GM12874 (cell line): ENCODE measurements around the gene ADGRL4.

Experiments
- TF ChIP-seq, protein P1 (sequence below): IDR thresholded peaks from 2 replicates; pipeline ENCODE4 v1.5.1; 2011; ENCODE audit warnings: low read depth, mild to moderate bottlenecking, control low read depth, low read length, moderate library complexity; ENCODE audit not compliant: insufficient read depth

Gene ADGRL4

GRCh38 chr1:79006564-79006963 lies at the start of gene ADGRL4:
TSS of gene ADGRL4 (minus strand) at chr1:79006730. CDS start at chr1:79006654, 76 bp downstream.
- TF ChIP-seq, protein P1, sequence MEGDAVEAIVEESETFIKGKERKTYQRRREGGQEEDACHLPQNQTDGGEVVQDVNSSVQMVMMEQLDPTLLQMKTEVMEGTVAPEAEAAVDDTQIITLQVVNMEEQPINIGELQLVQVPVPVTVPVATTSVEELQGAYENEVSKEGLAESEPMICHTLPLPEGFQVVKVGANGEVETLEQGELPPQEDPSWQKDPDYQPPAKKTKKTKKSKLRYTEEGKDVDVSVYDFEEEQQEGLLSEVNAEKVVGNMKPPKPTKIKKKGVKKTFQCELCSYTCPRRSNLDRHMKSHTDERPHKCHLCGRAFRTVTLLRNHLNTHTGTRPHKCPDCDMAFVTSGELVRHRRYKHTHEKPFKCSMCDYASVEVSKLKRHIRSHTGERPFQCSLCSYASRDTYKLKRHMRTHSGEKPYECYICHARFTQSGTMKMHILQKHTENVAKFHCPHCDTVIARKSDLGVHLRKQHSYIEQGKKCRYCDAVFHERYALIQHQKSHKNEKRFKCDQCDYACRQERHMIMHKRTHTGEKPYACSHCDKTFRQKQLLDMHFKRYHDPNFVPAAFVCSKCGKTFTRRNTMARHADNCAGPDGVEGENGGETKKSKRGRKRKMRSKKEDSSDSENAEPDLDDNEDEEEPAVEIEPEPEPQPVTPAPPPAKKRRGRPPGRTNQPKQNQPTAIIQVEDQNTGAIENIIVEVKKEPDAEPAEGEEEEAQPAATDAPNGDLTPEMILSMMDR = no peak

DNA sequence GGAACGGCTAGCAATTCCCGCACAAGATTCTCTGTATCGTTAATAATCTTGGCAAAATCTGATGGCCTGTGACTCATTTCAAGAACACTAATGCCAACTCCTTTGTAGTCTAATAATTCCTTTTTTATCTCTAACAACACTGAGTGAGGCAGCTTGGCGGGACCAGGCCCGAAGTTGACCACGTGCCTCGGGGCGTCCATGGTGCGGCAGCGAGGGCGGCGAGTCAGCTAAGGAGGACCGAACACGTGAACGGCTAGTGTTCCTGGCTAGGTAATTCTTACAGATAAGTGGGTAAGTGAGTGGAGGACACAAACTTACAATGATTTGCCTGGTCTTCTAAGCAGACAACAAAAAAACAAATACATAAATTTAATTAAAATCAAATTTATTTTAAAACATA lies 49.3 kb upstream of the ADGRL4 start:
- TF ChIP-seq, protein P1 = no peak

DNA sequence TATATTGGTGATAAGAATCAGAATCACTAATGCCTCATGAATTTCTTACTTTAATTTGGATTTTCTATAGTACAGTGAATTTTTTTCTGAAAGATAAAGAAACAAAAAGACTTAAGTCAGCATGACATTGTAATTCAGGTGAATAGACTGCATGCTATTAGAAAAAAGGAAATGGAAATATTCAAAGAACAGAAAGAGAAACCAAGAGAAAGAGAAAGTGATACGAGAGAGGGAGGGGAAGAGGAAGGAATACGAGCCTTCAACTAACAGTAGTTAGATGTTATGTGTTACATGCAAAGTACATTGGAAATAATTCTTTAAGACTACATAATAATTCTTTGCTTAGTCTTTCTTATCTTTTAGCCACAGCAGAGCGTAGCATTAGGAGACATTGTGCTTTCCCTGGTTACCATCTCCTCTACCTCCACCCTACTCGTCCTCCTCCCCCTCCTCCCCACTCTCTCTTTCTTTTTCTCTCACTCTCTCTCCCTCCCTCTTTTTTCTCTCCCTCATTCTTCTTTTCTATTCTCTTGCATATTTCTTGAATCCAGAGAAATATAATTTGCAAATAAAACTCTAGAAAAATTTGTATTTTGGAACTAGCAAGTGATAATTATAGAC lies 46.4 kb upstream of the ADGRL4 start:
- TF ChIP-seq, protein P1 = no peak

GRCh38 chr1:79044974-79045650 lies 38.6 kb upstream of the ADGRL4 start:
- TF ChIP-seq, protein P1 = 0 out of 2 replicates have a peak, but pooled peaks have one; percentile 5

DNA sequence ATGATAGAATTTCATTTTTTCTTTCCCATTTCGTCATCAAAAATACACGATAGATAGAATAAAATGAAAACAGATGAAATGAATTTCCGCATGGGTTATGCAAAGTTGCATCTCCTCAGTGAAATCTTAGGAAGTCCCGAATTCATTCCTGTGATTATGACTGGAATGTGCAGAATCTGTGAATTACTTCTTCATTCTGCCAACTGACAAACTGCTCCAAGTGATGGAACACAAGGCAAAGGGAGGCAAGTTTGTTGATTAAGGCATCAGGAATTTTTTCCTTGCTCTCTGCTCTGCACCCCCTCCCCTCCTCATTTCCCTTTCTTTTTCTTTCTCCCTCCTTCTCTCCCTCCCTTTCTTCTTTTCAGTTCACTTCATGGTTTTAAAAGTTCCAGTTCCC lies 37.0 kb upstream of the ADGRL4 start:
- TF ChIP-seq, protein P1 = no peak

GRCh38 chr1:79042539-79042938 lies 36.0 kb upstream of the ADGRL4 start:
- TF ChIP-seq, protein P1 = no peak

GRCh38 chr1:79042117-79042516 lies 35.6 kb upstream of the ADGRL4 start:
- TF ChIP-seq, protein P1 = no peak
